ENCODE data around the gene IER2.

GRCh38 chr19:13153569-13154240 is 3.5 kb downstream of the IER2 start:
- TF ChIP-seq POLR2AphosphoS5 (IDR thresholded peaks at IDR 0.05), result no peak
- TF ChIP-seq, protein P1, sequence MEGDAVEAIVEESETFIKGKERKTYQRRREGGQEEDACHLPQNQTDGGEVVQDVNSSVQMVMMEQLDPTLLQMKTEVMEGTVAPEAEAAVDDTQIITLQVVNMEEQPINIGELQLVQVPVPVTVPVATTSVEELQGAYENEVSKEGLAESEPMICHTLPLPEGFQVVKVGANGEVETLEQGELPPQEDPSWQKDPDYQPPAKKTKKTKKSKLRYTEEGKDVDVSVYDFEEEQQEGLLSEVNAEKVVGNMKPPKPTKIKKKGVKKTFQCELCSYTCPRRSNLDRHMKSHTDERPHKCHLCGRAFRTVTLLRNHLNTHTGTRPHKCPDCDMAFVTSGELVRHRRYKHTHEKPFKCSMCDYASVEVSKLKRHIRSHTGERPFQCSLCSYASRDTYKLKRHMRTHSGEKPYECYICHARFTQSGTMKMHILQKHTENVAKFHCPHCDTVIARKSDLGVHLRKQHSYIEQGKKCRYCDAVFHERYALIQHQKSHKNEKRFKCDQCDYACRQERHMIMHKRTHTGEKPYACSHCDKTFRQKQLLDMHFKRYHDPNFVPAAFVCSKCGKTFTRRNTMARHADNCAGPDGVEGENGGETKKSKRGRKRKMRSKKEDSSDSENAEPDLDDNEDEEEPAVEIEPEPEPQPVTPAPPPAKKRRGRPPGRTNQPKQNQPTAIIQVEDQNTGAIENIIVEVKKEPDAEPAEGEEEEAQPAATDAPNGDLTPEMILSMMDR (IDR thresholded peaks at IDR 0.05), result peak in 1 of 6 experiments; percentile 2
